ENCODE measurements around the gene PLXNB2.
A peak's percentile ranks its signal among the peaks of the same experiment; 100 is the strongest.

PLXNB2 gene

GRCh38 chr22:50314081-50314454, 6.6 kb upstream of the PLXNB2 start:
- Histone ChIP-seq H3K27me3 (no peaks in the 10 kb centered on the region), H3K9ac (peak overlapping the region; percentile 86), H3K4me1 (peaks cover 96% of the 10 kb centered on the region), H3K36me3 (no peaks in the 10 kb centered on the region), H3K27ac (peak overlapping the region; percentile 97), H4K20me1 (peaks cover 19% of the 10 kb centered on the region; the same call in 1 of the 2 replicates), H3K4me2 (peak overlapping the region; percentile 100), H3K9me3 (no peaks in the 10 kb centered on the region), H3K4me3 (peak overlapping the region; percentile 66)
- no peak for TF ChIP-seq Cebpa-rat (IDR thresholded peaks at IDR 0.05)

GRCh38 chr22:50313600-50313999, 6.2 kb upstream of the PLXNB2 start:
- peaks cover 19% of the 10 kb centered on the region; the same call in 1 of the 2 replicates for H4K20me1 ChIP-seq
- H3K4me3 ChIP-seq: peak overlapping the region; percentile 66
- no peak for TF ChIP-seq Cebpa-rat (IDR thresholded peaks at IDR 0.05)
- H3K36me3 ChIP-seq: no peaks in the 10 kb centered on the region
- H3K9me3 ChIP-seq: no peaks in the 10 kb centered on the region
- H3K27ac ChIP-seq: peak overlapping the region; percentile 97
- no peaks in the 10 kb centered on the region for H3K27me3 ChIP-seq
- peak overlapping the region; percentile 86 for H3K9ac ChIP-seq
- peaks cover 96% of the 10 kb centered on the region for H3K4me1 ChIP-seq
- H3K4me2 ChIP-seq: peak overlapping the region; percentile 100

GRCh38 chr22:50313021-50313420, 5.6 kb upstream of the PLXNB2 start:
- no peaks in the 10 kb centered on the region for H3K36me3 ChIP-seq
- no peaks in the 10 kb centered on the region for H3K27me3 ChIP-seq
- peak overlapping the region; percentile 77 for H3K27ac ChIP-seq
- H3K4me2 ChIP-seq: peak overlapping the region; percentile 100
- H3K4me1 ChIP-seq: peaks cover 96% of the 10 kb centered on the region
- no peak for TF ChIP-seq Cebpa-rat (IDR thresholded peaks at IDR 0.05)
- peak overlapping the region; percentile 61; the same call in 1 of the 2 replicates for H3K9ac ChIP-seq
- peak overlapping the region; percentile 51 for H3K4me3 ChIP-seq
- H3K9me3 ChIP-seq: no peaks in the 10 kb centered on the region
- peaks cover 19% of the 10 kb centered on the region; the same call in 1 of the 2 replicates for H4K20me1 ChIP-seq

GRCh38 chr22:50312371-50312770, 4.9 kb upstream of the PLXNB2 start:
- Histone ChIP-seq H3K36me3 (no peaks in the 10 kb centered on the region), H3K9me3 (no peaks in the 10 kb centered on the region), H3K4me3 (no peak overlapping the region), H3K27ac (peak overlapping the region; percentile 58; the same call in 1 of the 2 replicates), H4K20me1 (peaks cover 19% of the 10 kb centered on the region; the same call in 1 of the 2 replicates), H3K27me3 (no peaks in the 10 kb centered on the region), H3K4me1 (peaks cover 93% of the 10 kb centered on the region), H3K9ac (no peak overlapping the region), H3K4me2 (peak overlapping the region; percentile 100)
- no peak for TF ChIP-seq Cebpa-rat (IDR thresholded peaks at IDR 0.05)

GRCh38 chr22:50311606-50312351, 4.3 kb upstream of the PLXNB2 start:
- H3K27me3 ChIP-seq: no peaks in the 10 kb centered on the region
- no peak for TF ChIP-seq Cebpa-rat (IDR thresholded peaks at IDR 0.05)
- no peaks in the 10 kb centered on the region for H3K36me3 ChIP-seq
- no peaks in the 10 kb centered on the region for H3K9me3 ChIP-seq
- peak overlapping the region; percentile 100 for H3K4me2 ChIP-seq
- H3K9ac ChIP-seq: peak overlapping the region; percentile 57
- H3K4me1 ChIP-seq: peaks cover 88% of the 10 kb centered on the region
- H4K20me1 ChIP-seq: peaks cover 19% of the 10 kb centered on the region; the same call in 1 of the 2 replicates
- H3K4me3 ChIP-seq: peak overlapping the region; percentile 39; the same call in 1 of the 2 replicates
- H3K27ac ChIP-seq: peak overlapping the region; percentile 58

- TF ChIP-seq Cebpa-rat (IDR thresholded peaks at IDR 0.05): no peak
- Histone ChIP-seq H3K4me2 (peak overlapping the region; percentile 100), H3K27ac (peak overlapping the region; percentile 58; the same call in 1 of the 2 replicates), H3K9me3 (no peaks in the 10 kb centered on the region), H3K36me3 (no peaks in the 10 kb centered on the region), H3K4me1 (peaks cover 83% of the 10 kb centered on the region), H3K4me3 (peak overlapping the region; percentile 39; the same call in 1 of the 2 replicates), H3K27me3 (no peaks in the 10 kb centered on the region), H4K20me1 (peaks cover 22% of the 10 kb centered on the region), H3K9ac (peak overlapping the region; percentile 57)
These were observed 3.6 kb upstream of the PLXNB2 start for GRCh38 chr22:50310949-50311444.

GRCh38 chr22:50310031-50310722, 2.7 kb upstream of the PLXNB2 start:
- peak overlapping the region; percentile 81 for H3K9ac ChIP-seq
- TF ChIP-seq Cebpa-rat (IDR thresholded peaks at IDR 0.05): no peak
- H3K4me1 ChIP-seq: peaks cover 83% of the 10 kb centered on the region
- H3K27ac ChIP-seq: peak overlapping the region; percentile 95
- H4K20me1 ChIP-seq: peaks cover 30% of the 10 kb centered on the region
- H3K27me3 ChIP-seq: no peaks in the 10 kb centered on the region
- H3K4me2 ChIP-seq: peak overlapping the region; percentile 100
- H3K4me3 ChIP-seq: peak overlapping the region; percentile 58; the same call in 1 of the 2 replicates
- no peaks in the 10 kb centered on the region for H3K36me3 ChIP-seq
- no peaks in the 10 kb centered on the region for H3K9me3 ChIP-seq

- Histone ChIP-seq H3K9ac (peak overlapping the region; percentile 81), H3K36me3 (no peaks in the 10 kb centered on the region), H3K27me3 (no peaks in the 10 kb centered on the region), H3K4me2 (peak overlapping the region; percentile 100), H3K9me3 (no peaks in the 10 kb centered on the region), H4K20me1 (peaks cover 36% of the 10 kb centered on the region), H3K4me1 (peaks cover 83% of the 10 kb centered on the region), H3K27ac (peak overlapping the region; percentile 95), H3K4me3 (peak overlapping the region; percentile 58)
- no peak for TF ChIP-seq Cebpa-rat (IDR thresholded peaks at IDR 0.05)
These were observed 2.1 kb upstream of the PLXNB2 start for GRCh38 chr22:50309601-50309991.

- H3K27ac ChIP-seq: peak overlapping the region; percentile 95
- H4K20me1 ChIP-seq: peaks cover 41% of the 10 kb centered on the region
- H3K4me3 ChIP-seq: peak overlapping the region; percentile 58
- peaks cover 82% of the 10 kb centered on the region for H3K4me1 ChIP-seq
- H3K36me3 ChIP-seq: no peaks in the 10 kb centered on the region
- H3K4me2 ChIP-seq: peak overlapping the region; percentile 100
- no peak for TF ChIP-seq Cebpa-rat (IDR thresholded peaks at IDR 0.05)
- H3K9me3 ChIP-seq: no peaks in the 10 kb centered on the region
- H3K9ac ChIP-seq: peak overlapping the region; percentile 81
- H3K27me3 ChIP-seq: no peaks in the 10 kb centered on the region
These were observed 1.6 kb upstream of the PLXNB2 start for GRCh38 chr22:50308986-50309600.

Measured in BLaER1 (cell line).